DMS53 (cell line): ENCODE results near the gene CES2.
"Not testable (repeated sequence)": the region's sequence is repeated elsewhere in the genome, so short reads cannot be mapped to it uniquely, and the experiment has no call there.

ENCODE experiments used
- DNase-seq: peaks from one replicate; lab custom pipeline; 2025; lab: John Stamatoyannopoulos, UW

The CES2 gene

DNA sequence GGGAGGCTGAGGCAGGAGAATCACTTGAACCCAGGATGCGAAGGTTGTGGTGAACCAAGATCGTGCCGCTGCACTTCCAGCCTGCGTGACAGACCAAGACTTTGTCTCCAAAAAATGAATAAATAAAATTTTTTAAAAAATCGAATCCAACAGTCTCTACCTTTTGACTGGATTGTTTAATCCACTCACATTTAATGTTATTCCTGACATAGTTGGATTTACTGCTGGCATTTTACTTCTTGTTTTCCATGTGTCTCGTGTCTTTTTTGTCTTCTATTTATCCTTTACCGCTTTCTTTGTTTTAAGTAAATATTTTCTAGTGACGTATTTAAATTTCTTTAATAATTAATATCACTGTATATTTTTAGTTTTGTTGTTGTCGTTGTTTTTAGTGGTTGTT is 47.7 kb downstream of the CES2 start:
- DNase-seq: no peak

DNA sequence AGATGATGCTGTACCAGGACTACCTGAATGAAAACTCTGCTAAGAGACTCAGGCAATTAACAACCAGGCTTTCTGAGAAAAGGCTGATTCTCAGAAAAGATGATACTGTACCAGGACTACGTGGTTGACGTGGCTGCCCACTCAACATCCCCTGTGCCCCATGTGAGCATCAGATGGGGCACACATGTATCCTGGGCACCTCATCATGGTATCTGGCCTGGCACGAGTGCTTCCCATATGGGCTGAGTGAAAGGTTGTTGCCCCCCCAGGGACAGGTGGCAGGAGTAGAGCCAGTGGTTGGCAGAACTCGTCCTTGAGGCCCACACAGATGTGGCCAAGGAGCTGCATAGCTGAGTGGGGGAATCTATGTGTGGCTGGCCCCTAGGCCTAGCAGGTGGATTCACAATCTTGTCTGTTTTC is 49.6 kb downstream of the CES2 start:
- no peak for DNase-seq

DNA sequence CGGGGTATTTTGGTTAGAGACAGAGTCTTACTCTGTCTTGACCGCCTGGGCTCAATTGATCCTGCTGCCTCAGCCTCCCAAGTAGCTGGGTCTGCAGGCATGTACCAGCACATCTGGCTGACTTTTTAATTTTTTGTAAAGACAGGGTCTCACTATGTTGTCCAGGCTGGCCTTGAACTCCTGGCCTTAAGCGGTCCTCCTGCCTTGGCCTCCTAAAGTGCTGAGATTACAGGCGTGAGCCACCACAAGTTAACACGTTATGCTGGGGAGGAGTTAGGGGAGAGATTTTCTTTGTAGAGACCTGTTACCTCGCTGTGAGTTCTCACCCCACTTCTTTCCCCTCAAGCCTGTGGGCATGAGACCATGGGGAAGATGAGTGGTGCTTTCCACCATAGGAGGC is 51.2 kb downstream of the CES2 start:
- DNase-seq: no peak

DNA sequence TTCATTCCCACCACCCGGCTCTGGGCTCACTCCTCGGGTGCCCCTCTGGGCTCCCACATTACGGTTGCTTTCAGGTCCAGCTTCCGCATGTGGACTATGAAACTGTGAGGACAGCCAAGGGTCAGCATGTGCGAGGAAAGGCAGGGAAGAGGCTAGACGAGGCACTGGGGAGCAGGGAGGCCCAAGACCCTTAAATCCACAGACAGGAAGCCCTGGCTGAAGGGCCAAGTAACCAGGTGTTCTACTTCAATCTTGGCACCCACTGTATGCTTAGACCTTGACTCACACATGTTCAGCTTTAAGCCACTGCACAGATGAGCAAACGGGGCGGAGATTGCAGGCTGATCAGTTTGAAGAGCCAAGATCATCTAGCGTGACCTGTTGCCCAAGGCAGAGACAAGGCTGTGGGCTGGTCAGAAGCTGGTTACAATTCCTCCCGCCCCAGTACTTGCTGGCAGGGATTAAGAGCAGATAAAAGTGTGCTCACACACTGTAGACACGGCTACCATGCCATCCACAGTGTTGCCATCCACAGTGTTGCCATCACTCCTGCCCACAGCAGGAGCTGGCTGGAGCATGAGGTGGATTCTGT is 53.0 kb downstream of the CES2 start, which contains the start of gene CES4A:
CES4A (plus strand) TSS at position 393 of the 592 bp plus-strand sequence; CDS start at position 577, 184 bp downstream.
- peak; percentile 33 for DNase-seq

DNA sequence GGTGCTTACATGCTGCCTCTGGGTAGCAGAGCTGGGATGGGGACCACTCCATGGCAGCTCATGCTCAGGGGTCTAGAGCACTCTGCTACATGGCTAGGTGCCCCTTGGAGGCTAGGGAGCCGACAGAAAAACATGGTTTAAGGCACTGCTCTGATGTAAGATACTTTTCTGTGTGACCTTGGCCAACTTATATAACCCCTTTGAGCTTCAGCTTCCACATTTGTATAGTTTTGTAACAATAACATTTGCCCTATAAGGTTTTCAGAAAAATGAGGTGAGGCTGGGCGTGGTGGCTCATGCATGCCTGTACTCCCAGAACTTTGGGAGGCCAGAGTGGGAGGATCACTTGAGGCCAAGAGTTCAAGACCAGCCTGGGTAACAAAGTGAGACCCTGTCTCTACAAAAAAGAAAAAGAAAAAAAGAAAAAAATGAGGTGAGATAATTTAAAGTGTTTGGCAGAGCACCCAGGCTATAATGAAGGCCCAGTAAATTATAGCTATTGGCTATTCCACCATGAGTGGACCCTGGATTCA is 56.3 kb downstream of the CES2 start:
- DNase-seq: no peak

DNA sequence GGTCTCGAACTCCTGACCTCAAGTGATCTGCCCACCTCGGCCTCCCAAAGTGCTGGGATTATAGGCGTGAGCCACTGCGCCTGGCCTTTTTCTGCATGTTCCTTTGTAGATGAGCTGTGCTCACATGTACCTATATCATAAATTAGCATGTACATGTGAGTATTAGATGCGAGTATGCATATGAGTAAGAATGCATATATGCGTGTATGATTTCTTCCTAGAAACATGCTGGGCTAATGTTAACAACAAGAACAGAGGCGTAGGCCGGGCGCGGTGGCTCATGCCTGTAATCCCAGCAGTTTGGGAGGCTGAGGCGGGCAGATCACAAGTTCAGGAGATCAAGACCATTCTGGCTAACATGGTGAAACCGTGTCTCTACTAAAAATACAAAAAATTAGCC is 58.2 kb downstream of the CES2 start:
- DNase-seq: not testable (repeated sequence)
